Naive thymus-derived CD8-positive, alpha-beta T cell (primary cell): ENCODE measurements around the gene SLC17A9. TPM values are rescaled to one million over a fixed set of nuclear protein-coding genes. Genes with fewer than 3 reads are reported as not detected.

ENCODE experiments used
- ATAC-seq, 2 donors: fragments of 150-1000 bp; cut with Tn5 transposase in 1 of 2; sonication (Bioruptor Pico), chemical (Tn5 transposase) in 1 of 2; 1 replicate in 1 of 2; 2 replicates in 1 of 2; pipeline ENCODE4 v1.10.0; 2021; ENCODE audit warnings: mild to moderate bottlenecking in 2 of 2, moderate library complexity in 2 of 2
- POLR2A ChIA-PET: fragments of 350-600 bp; sonication (Branson Sonifier 250); formaldehyde crosslinking; loops from one replicate; lab custom pipeline; 2021; ENCODE audit warnings: antibody characterized with exemption; lab: Charles Lee
- DNase-seq, 10 donors: peaks; one replicate each; pipeline versions ENCODE4 v3.0.0 to v3.0.0-alpha.2; 2020 to 2022
- H3K27ac Mint-ChIP-seq, 10 donors: one replicate each; pipeline ENCODE4 v1.8.0; 2020 to 2022; ENCODE audit warnings: mild to moderate bottlenecking in 10 of 10, mixed read lengths in 10 of 10, moderate library complexity in 4 of 10, inconsistent platforms in 1 of 10
- H3K27me3 Mint-ChIP-seq, 5 donors: one replicate each; pipeline ENCODE4 v1.8.0; 2021 to 2022; ENCODE audit warnings: mixed read lengths in 5 of 5
- H3K36me3 Mint-ChIP-seq, 3 donors: one replicate each; pipeline ENCODE4 v1.8.0; 2020 to 2022; ENCODE audit warnings: mixed read lengths in 3 of 3, mild to moderate bottlenecking in 2 of 3, inconsistent platforms in 1 of 3
- H3K4me1 Mint-ChIP-seq, 4 donors: one replicate each; pipeline ENCODE4 v1.8.0; 2021 to 2022; ENCODE audit warnings: mixed read lengths in 4 of 4
- H3K4me3 Mint-ChIP-seq, 10 donors: one replicate each; pipeline ENCODE4 v1.8.0; 2020 to 2022; ENCODE audit warnings: mild to moderate bottlenecking in 10 of 10, mixed read lengths in 10 of 10, moderate library complexity in 6 of 10, inconsistent platforms in 1 of 10
- H3K9me3 Mint-ChIP-seq, 9 donors: one replicate each; pipeline ENCODE4 v1.8.0; 2020 to 2022; ENCODE audit warnings: mixed read lengths in 9 of 9, mild to moderate bottlenecking in 3 of 9, inconsistent platforms in 1 of 9, moderate library complexity in 1 of 9
- polyA plus RNA-seq, 3 donors: library from polyadenylated mRNA; unstranded; fragments of 300-500 nt; fragmentation: Illumina TruSeq; gene quantifications; one replicate each; pipeline ENCODE4 v1.2.3, GENCODE V29; 2021
- total RNA-seq, 8 experiments: library from RNA in 2 of 8; stranded (reverse) in 2 of 8; gene quantifications; one replicate each; pipeline ENCODE4 v1.2.3 and lab custom pipeline; 2021 to 2026

The SLC17A9 gene
- total and polyA plus RNA-seq, 5 experiments from 2014 or later, result 1.2 to 11.3 (median 2.0) TPM

GRCh38 chr20:62995898-62996595 lies 43.5 kb downstream of the SLC17A9 start:
- no peak for ATAC-seq
- no peak for DNase-seq
- H3K27me3 Mint-ChIP-seq, result peaks cover 6 to 32% (median 26%) of the 10 kb centered on the region in 5 donors
- H3K4me3 Mint-ChIP-seq, result no peak overlapping the region
- H3K36me3 Mint-ChIP-seq, result no peaks in the 10 kb centered on the region
- H3K4me1 Mint-ChIP-seq, result peaks cover 0 to 6% (median 4%) of the 10 kb centered on the region in 4 donors
- no peaks in the 10 kb centered on the region for H3K9me3 Mint-ChIP-seq
- H3K27ac Mint-ChIP-seq, result no peak overlapping the region
- POLR2A ChIA-PET, result no interaction called here

GRCh38 chr20:62996596-62996982 lies 44.1 kb downstream of the SLC17A9 start:
- H3K27me3 Mint-ChIP-seq, result peaks cover 8 to 37% (median 30%) of the 10 kb centered on the region in 5 donors
- H3K27ac Mint-ChIP-seq, result no peak overlapping the region
- no peaks in the 10 kb centered on the region for H3K9me3 Mint-ChIP-seq
- no peaks in the 10 kb centered on the region for H3K36me3 Mint-ChIP-seq
- ATAC-seq (no peak), DNase-seq (no peak)
- no peak overlapping the region for H3K4me3 Mint-ChIP-seq
- POLR2A ChIA-PET, result no interaction called here
- peaks cover 0 to 6% (median 4%) of the 10 kb centered on the region in 4 donors for H3K4me1 Mint-ChIP-seq

- no peak overlapping the region for H3K27ac Mint-ChIP-seq
These were observed 45.0 kb downstream of the SLC17A9 start for GRCh38 chr20:62997417-62998035.

GRCh38 chr20:62998449-62998848 lies 45.9 kb downstream of the SLC17A9 start:
- POLR2A ChIA-PET, result no interaction called here
- H3K27me3 Mint-ChIP-seq, result peaks cover 17 to 51% (median 39%) of the 10 kb centered on the region in 5 donors

More at GRCh38 chr20:62997417-62998035, 45.0 kb downstream of the SLC17A9 start:
- H3K9me3 Mint-ChIP-seq, result no peaks in the 10 kb centered on the region
- H3K36me3 Mint-ChIP-seq, result no peaks in the 10 kb centered on the region
- ATAC-seq, result no peak
- H3K4me1 Mint-ChIP-seq, result peaks cover 0 to 6% (median 4%) of the 10 kb centered on the region in 4 donors
- no peak for DNase-seq
- H3K27me3 Mint-ChIP-seq, result peaks cover 8 to 41% (median 30%) of the 10 kb centered on the region in 5 donors
- H3K4me3 Mint-ChIP-seq, result no peak overlapping the region
- POLR2A ChIA-PET, result no interaction called here

GRCh38 chr20:62999580-62999979 lies 47.1 kb downstream of the SLC17A9 start:
- Mint-ChIP-seq H3K27ac (peak overlapping the region in 1 of 10 donors; percentile 6), H3K36me3 (no peaks in the 10 kb centered on the region), H3K9me3 (no peaks in the 10 kb centered on the region), H3K4me1 (peaks cover 2 to 9% (median 5%) of the 10 kb centered on the region in 4 donors), H3K4me3 (no peak overlapping the region), H3K27me3 (peaks cover 26 to 60% (median 50%) of the 10 kb centered on the region in 5 donors)
- DNase-seq, result no peak
- no peak for ATAC-seq
- POLR2A ChIA-PET, result no interaction called here

More at GRCh38 chr20:62998449-62998848, 45.9 kb downstream of the SLC17A9 start:
- H3K9me3 Mint-ChIP-seq, result no peaks in the 10 kb centered on the region
- no peak for ATAC-seq
- peak overlapping the region in 2 of 10 donors; percentile 15 to 40 for H3K27ac Mint-ChIP-seq
- no peaks in the 10 kb centered on the region for H3K36me3 Mint-ChIP-seq
- H3K4me1 Mint-ChIP-seq, result peaks cover 0 to 6% (median 4%) of the 10 kb centered on the region in 4 donors
- no peak overlapping the region for H3K4me3 Mint-ChIP-seq
- DNase-seq, result no peak

- H3K4me3 Mint-ChIP-seq, result no peak overlapping the region
- no peaks in the 10 kb centered on the region for H3K36me3 Mint-ChIP-seq
- no peak overlapping the region for H3K27ac Mint-ChIP-seq
- H3K27me3 Mint-ChIP-seq, result peaks cover 27 to 61% (median 51%) of the 10 kb centered on the region in 5 donors
- no peak for DNase-seq
- H3K9me3 Mint-ChIP-seq, result no peaks in the 10 kb centered on the region
- H3K4me1 Mint-ChIP-seq, result peaks cover 2 to 10% (median 5%) of the 10 kb centered on the region in 4 donors
- ATAC-seq, result no peak
- POLR2A ChIA-PET, result no interaction called here
These were observed 47.5 kb downstream of the SLC17A9 start for GRCh38 chr20:63000036-63000435.

- no peak for ATAC-seq
- peaks cover 27 to 68% (median 51%) of the 10 kb centered on the region in 5 donors for H3K27me3 Mint-ChIP-seq
- no peaks in the 10 kb centered on the region for H3K36me3 Mint-ChIP-seq
- H3K4me1 Mint-ChIP-seq, result peaks cover 4 to 15% (median 5%) of the 10 kb centered on the region in 4 donors
- no peak overlapping the region for H3K27ac Mint-ChIP-seq
- no peak for DNase-seq
- H3K4me3 Mint-ChIP-seq, result no peak overlapping the region
- H3K9me3 Mint-ChIP-seq, result no peaks in the 10 kb centered on the region
- POLR2A ChIA-PET, result interaction anchor here (1.4 kb wide), 1 partner anchor 32 kb away, joined by 6 read pairs; no protein-coding TSS in a partner anchor
These were observed 48.4 kb downstream of the SLC17A9 start for GRCh38 chr20:63000958-63001357.

- H3K36me3 Mint-ChIP-seq, result no peaks in the 10 kb centered on the region
- no peaks in the 10 kb centered on the region for H3K9me3 Mint-ChIP-seq
- no peak overlapping the region for H3K27ac Mint-ChIP-seq
- peaks cover 4 to 16% (median 6%) of the 10 kb centered on the region in 4 donors for H3K4me1 Mint-ChIP-seq
- H3K4me3 Mint-ChIP-seq, result peak overlapping the region in 1 of 10 donors; percentile 18
- ATAC-seq (no peak), DNase-seq (no peak)
- POLR2A ChIA-PET, result interaction anchor here (0.7 kb wide), 1 partner anchor 67 kb away, joined by 3 read pairs; no protein-coding TSS in a partner anchor
- peaks cover 27 to 65% (median 51%) of the 10 kb centered on the region in 5 donors for H3K27me3 Mint-ChIP-seq
These were observed 50.0 kb downstream of the SLC17A9 start for GRCh38 chr20:63002511-63002910.

- Mint-ChIP-seq H3K9me3 (no peaks in the 10 kb centered on the region), H3K4me1 (peaks cover 10 to 20% (median 13%) of the 10 kb centered on the region in 4 donors), H3K4me3 (peak overlapping the region in 2 of 10 donors; percentile 20 to 65), H3K27me3 (peaks cover 25 to 74% (median 46%) of the 10 kb centered on the region in 5 donors), H3K36me3 (no peaks in the 10 kb centered on the region), H3K27ac (no peak overlapping the region)
- ATAC-seq (no peak), DNase-seq (no peak)
- POLR2A ChIA-PET, result no interaction called here
These were observed 51.0 kb downstream of the SLC17A9 start for GRCh38 chr20:63003546-63003945.

- DNase-seq, result no peak
- peaks cover 26 to 74% (median 47%) of the 10 kb centered on the region in 5 donors for H3K27me3 Mint-ChIP-seq
- POLR2A ChIA-PET, result interaction anchor here (1.0 kb wide), 1 partner anchor 26 kb away, joined by 4 read pairs; no protein-coding TSS in a partner anchor
- H3K4me1 Mint-ChIP-seq, result peaks cover 14 to 24% (median 21%) of the 10 kb centered on the region in 4 donors
- H3K27ac Mint-ChIP-seq, result peak overlapping the region in 1 of 10 donors; percentile 33
- no peaks in the 10 kb centered on the region for H3K9me3 Mint-ChIP-seq
- peak overlapping the region in 5 of 10 donors; percentile 7 to 63 (median 32) for H3K4me3 Mint-ChIP-seq
- no peaks in the 10 kb centered on the region for H3K36me3 Mint-ChIP-seq
- no peak for ATAC-seq
These were observed 52.3 kb downstream of the SLC17A9 start for GRCh38 chr20:63004607-63005364.

- no peaks in the 10 kb centered on the region for H3K36me3 Mint-ChIP-seq
- peaks cover 26 to 75% (median 41%) of the 10 kb centered on the region in 5 donors for H3K27me3 Mint-ChIP-seq
- peak overlapping the region in 5 of 10 donors; percentile 22 to 65 (median 56) for H3K4me3 Mint-ChIP-seq
- no peak overlapping the region for H3K27ac Mint-ChIP-seq
- POLR2A ChIA-PET, result no interaction called here
- DNase-seq, result no peak
- peaks cover 17 to 28% (median 28%) of the 10 kb centered on the region in 4 donors for H3K4me1 Mint-ChIP-seq
- no peak for ATAC-seq
- no peaks in the 10 kb centered on the region for H3K9me3 Mint-ChIP-seq
These were observed 52.9 kb downstream of the SLC17A9 start for GRCh38 chr20:63005365-63005861.
